Activated CD4-positive, alpha-beta T cell treated with anti-CD3 and anti-CD28 coated beads, Interleukin-2, Interleukin-4, amounts not matched to agents 100 ng/mL and 50 ng/mL, durations not matched to agents 16 hours and 8 hours (primary cell): ENCODE measurements around the gene ZNF439.
"Not testable (repeated sequence)": the region's sequence is repeated elsewhere in the genome, so short reads cannot be mapped to it uniquely, and the experiment has no call there.

Experiments
- DNase-seq: peaks from one replicate; pipeline ENCODE4 v3.0.0-alpha.2; 2020; ENCODE audit warnings: low spot score

The ZNF439 gene

GRCh38 chr19:11868188-11868587, 19.7 kb downstream of the ZNF439 start:
- DNase-seq = no peak

- DNase-seq = no peak
These were observed 24.1 kb downstream of the ZNF439 start for GRCh38 chr19:11872624-11873023.

GRCh38 chr19:11873762-11874161, 25.2 kb downstream of the ZNF439 start:
- DNase-seq = no peak

- DNase-seq = peak; percentile 11
These were observed 31.3 kb downstream of the ZNF439 start for GRCh38 chr19:11879687-11880266.

DNA sequence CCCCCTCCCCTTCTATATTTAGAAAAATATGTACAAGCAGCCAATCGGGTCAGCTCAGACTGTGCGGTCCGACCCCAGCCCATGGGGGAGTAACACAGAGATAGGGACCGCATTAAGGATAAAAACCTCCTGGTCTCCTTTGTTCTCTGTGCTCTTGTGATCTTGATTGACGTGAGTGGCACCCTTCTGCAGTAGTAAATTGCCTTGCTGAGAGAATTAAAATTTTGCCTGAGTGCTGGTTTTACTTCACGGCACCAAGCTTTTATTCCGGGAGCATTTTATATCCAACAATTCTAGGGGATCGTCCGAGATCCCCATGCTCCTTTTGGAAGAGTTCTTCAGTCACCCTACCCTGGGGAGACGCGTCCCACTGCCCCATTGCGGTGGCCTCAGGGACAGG, 32.1 kb downstream of the ZNF439 start:
- DNase-seq = no peak

DNA sequence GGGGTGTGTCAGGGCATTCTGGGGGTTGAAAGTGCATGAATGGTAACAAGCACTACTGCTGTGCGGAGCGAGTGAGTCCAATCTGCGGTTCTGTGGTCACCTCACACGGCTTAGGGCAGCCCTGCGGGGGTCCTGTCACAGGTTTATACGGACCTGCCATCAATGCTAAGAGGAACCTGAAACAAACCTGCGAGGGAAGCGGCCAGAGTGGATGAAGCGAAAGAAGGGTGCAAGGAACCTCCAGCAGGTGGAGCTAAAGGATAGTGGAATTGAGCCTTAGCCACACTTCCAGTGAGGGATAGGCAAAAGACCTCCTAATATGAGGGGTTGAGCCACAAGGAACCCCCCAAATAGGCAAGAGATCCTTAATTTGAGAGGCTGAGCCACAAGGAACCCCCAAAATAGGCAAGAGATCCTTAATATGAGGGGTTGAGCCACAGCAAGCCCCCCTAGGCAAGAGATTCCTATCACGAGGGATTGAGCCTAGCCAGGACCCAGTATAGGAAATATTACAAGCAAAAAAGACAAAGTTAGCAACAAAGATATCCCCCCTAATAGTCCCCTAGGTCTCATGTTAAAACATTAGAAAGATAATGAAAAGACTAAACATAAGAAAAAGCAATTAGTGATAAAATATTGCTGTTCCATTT, 32.8 kb downstream of the ZNF439 start:
- peak; percentile 46 for DNase-seq

GRCh38 chr19:11882606-11883005, 34.1 kb downstream of the ZNF439 start:
- no peak for DNase-seq

DNA sequence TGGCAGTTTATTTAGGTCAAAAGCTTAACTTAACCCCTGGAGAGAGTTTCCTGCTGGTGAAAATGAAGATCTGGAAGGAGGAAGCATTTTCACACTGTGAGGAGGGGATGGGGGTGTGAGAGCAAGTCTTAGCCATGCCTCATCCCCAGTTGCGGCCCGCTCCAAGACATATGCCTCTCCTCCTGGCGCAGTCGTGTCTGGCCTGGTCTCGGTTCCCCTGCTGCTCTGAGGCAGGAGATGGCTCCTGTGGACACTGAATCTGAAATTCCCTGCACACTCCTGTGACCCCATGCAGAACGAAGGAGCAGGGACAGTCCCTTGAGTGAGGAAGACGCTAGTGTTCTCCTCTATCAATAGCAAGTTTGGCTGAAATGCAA, 38.7 kb downstream of the ZNF439 start:
- DNase-seq = no peak

GRCh38 chr19:11887611-11888531, 39.3 kb downstream of the ZNF439 start, which contains the start of gene ZNF69:
TSS of gene ZNF69 (plus strand) at chr19:11887782. CDS start at chr19:11887924, 142 bp downstream.
- no peak for DNase-seq

DNA sequence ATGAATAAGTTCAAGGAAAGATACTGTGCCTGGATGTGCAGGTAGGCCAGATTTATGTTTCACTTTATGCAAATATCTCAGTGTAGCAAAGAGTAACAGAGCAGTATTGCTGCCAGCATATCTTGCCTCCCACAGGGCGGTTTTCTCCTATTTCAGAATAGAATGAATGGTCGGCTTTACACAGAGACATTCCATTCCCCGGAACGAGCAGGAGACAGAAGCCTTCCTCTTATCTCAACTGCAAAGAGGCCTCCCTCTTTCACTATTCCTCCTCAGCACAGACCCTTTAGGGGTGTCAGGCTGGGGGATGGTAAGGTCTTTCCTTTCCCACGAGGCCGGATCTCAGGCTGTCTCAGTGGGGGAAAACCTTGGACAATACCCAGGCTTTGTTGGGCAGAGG, 41.4 kb downstream of the ZNF439 start:
- DNase-seq = not testable (repeated sequence)

GRCh38 chr19:11890634-11891033, 42.1 kb downstream of the ZNF439 start:
- no peak for DNase-seq

GRCh38 chr19:11894851-11895250, 46.3 kb downstream of the ZNF439 start:
- DNase-seq = no peak

DNA sequence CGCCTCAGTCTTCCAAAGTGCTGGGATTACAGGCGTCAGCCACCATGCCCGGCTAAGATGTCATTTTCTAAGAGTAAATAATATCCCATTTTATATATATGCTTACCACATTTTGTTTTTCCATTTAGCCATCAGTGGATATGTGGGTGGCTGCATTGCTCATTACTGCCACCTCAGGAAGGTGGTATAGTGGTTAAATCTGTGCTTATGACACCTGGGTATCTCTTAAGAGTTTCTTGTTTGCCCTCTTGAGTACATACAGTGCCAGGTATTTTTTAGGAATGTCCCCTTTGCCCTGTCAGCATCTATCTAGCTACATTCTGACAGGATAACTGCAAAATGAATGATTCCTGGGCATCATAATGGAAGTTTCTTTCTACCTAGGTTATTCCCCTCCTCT, 53.7 kb downstream of the ZNF439 start:
- no peak for DNase-seq

GRCh38 chr19:11905928-11906327, 57.4 kb downstream of the ZNF439 start:
- no peak for DNase-seq

DNA sequence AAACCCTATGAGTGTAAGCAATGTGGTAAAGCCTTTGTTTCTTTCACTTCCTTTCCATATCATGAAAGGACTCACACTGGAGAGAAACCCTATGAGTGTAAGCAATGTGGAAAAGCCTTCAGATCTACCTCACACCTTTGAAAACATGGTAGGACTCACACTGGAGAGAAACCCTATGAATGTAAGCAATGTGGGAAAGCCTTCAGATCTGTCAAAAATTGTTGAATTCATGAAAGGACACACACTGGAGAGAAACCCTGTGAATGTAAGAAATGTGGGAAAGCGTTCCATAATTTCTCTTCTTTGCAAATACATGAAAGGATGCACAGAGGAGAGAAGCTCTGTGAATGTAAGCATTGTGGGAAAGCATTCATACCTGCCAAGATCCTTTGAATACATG, 63.4 kb downstream of the ZNF439 start:
- not testable (repeated sequence) for DNase-seq

DNA sequence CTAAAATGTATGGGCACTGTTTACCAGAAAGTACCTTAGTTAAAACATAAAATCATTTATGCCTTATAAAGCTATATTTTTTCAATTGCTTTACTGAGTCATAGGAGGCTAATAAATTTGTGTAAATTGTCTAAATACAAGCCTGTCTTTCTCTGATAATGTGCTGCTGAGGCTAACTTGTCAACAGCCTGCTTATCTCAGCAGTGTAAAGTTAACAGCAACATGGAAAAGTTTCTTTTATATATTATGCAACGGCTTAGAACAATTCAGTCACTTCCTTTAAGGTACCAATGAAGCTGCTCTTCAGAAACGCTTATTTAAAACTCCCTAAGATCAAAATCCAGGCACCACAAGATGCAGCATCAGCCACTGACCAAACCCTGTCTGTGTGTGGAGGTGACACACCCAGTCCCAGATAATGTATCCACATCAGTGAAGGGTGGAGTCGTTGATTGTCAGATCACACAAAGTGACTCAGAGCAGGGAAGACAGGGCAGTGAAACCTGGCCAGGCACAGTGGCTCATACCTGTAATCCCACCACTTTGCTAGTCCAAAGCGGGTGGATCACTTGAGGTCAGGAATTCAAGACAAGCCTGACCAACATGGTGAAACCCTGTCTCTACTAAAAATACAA, 66.0 kb downstream of the ZNF439 start:
- DNase-seq = not testable (repeated sequence)
